ENCODE measurements around the gene NAA25. TPM values are rescaled to one million over a fixed set of nuclear protein-coding genes. Genes with fewer than 3 reads are reported as not detected.

The NAA25 gene
- total and polyA plus RNA-seq, 9 of the 15 experiments (the other 6 are each of a cell fraction or from before 2014, with no cell fraction given), result 26.6 to 59.6 (median 48.9) TPM

- TF ChIP-seq REST (IDR thresholded peaks at IDR 0.05; ENCODE audit: borderline replicate concordance) (peak; percentile 97), REST (CRISPR knock-in tag; IDR thresholded peaks at IDR 0.05; ENCODE audit: low read depth) (0 out of 2 replicates have a peak, but pooled peaks have one; percentile 41), FOXA1 (IDR thresholded peaks at IDR 0.05; ENCODE audit: borderline replicate concordance) (no peak), ATF2 (CRISPR knock-in tag; IDR thresholded peaks at IDR 0.05) (no peak), IRF2 (CRISPR knock-in tag; IDR thresholded peaks at IDR 0.05) (no peak), ZNF507 (tag; conservative IDR thresholded peaks at IDR 0.05) (no peak), KLF13 (tag; IDR thresholded peaks at IDR 0.05; ENCODE audit: borderline replicate concordance, low read depth) (peak; percentile 83), TRIM25 (IDR thresholded peaks at IDR 0.05; ENCODE audit: borderline replicate concordance) (no peak), KDM5B (IDR thresholded peaks at IDR 0.05; ENCODE audit: insufficient replicate concordance, low read depth, low read length) (peak; percentile 86), FOXA3 (CRISPR knock-in tag; conservative IDR thresholded peaks at IDR 0.05 in 1 of 2, IDR thresholded peaks at IDR 0.05 in 1 of 2) (no peak; a peak in 1 of 4 replicates), SRSF1 (IDR thresholded peaks at IDR 0.05; ENCODE audit: low read depth, low read length) (no peak), PHF8 (IDR thresholded peaks at IDR 0.05; ENCODE audit: borderline replicate concordance, low read length) (peak; percentile 88; the same call in 1 of the 2 replicates), MCM3 (IDR thresholded peaks at IDR 0.05) (no peak), POLR2A (conservative IDR thresholded peaks at IDR 0.05) (peak; percentile 97), MYBL2 (IDR thresholded peaks at IDR 0.05; ENCODE audit: low read depth) (no peak), MYBL2 (CRISPR knock-in tag; IDR thresholded peaks at IDR 0.05; ENCODE audit: borderline replicate concordance) (no peak)
Observed at GRCh38 chr12:112012775-112013600, 95.6 kb downstream of the NAA25 start, which contains the start of the genes ERP29 and TMEM116 (continued).
